Measurements from ENCODE around the gene STUB1. TPM values are rescaled to one million over a fixed set of nuclear protein-coding genes. Genes with fewer than 3 reads are reported as not detected.
A peak's percentile ranks its signal among the peaks of the same experiment; 100 is the strongest.

STUB1 gene
- total and polyA plus RNA-seq, 4 donors = 67.4 to 169 (median 105) TPM

GRCh38 chr16:727291-727977 lies 47.2 kb downstream of the STUB1 start:
- WGBS, 2 donors = 1% methylated on average over 50 to 61 of the region's 61 CpGs
- Histone ChIP-seq H3K4me1 (ENCODE audit: control insufficient read depth in 1 of 2, insufficient read depth in 2 of 2, low read length in 2 of 2) (no peaks in the 10 kb centered on the region), H3K27me3 (ENCODE audit: control insufficient read depth in 1 of 2, insufficient read depth in 2 of 2, low read length in 1 of 2) (no peaks in the 10 kb centered on the region), H3K27ac (ENCODE audit: low read depth in 1 of 2, low read length in 2 of 2) (no peak overlapping the region), H3K4me3 (ENCODE audit: low read length in 2 of 2) (no peak overlapping the region), H3K36me3 (ENCODE audit: control insufficient read depth in 1 of 2, insufficient read depth in 2 of 2, low read length in 1 of 2) (no peaks in the 10 kb centered on the region), H3K9me3 (ENCODE audit: control insufficient read depth, low read length) (no peaks in the 10 kb centered on the region)
- DNase-seq (no peak), ATAC-seq (ENCODE audit: low FRiP score) (no peak)
- intact Hi-C loops (cut with DNase I) = no loop called here

- H3K27me3 ChIP-seq (ENCODE audit: control insufficient read depth in 1 of 2, insufficient read depth in 2 of 2, low read length in 1 of 2) = no peaks in the 10 kb centered on the region
- DNase-seq = peak; percentile 82 to 90
- H3K36me3 ChIP-seq (ENCODE audit: control insufficient read depth in 1 of 2, insufficient read depth in 2 of 2, low read length in 1 of 2) = no peaks in the 10 kb centered on the region
- no peak for ATAC-seq (ENCODE audit: low FRiP score)
- intact Hi-C loops (cut with DNase I) = no loop called here
- no peak overlapping the region for H3K4me3 ChIP-seq (ENCODE audit: low read length in 2 of 2)
- WGBS, 2 donors = 1 to 2% methylated on average over 66 to 80 of the region's 80 CpGs
- no peaks in the 10 kb centered on the region for H3K4me1 ChIP-seq (ENCODE audit: control insufficient read depth in 1 of 2, insufficient read depth in 2 of 2, low read length in 2 of 2)
- no peak overlapping the region for H3K27ac ChIP-seq (ENCODE audit: low read depth in 1 of 2, low read length in 2 of 2)
- H3K9me3 ChIP-seq (ENCODE audit: control insufficient read depth, low read length) = no peaks in the 10 kb centered on the region
Observed at GRCh38 chr16:728131-728889, 48.1 kb downstream of the STUB1 start.

GRCh38 chr16:728890-729744 lies 48.9 kb downstream of the STUB1 start:
- ATAC-seq (ENCODE audit: low FRiP score) = no peak
- no peak overlapping the region for H3K27ac ChIP-seq (ENCODE audit: low read depth in 1 of 2, low read length in 2 of 2)

GRCh38 chr16:729768-730665 lies 49.8 kb downstream of the STUB1 start:
- intact Hi-C loops (cut with DNase I) = no loop called here

More at GRCh38 chr16:728890-729744, 48.9 kb downstream of the STUB1 start:
- intact Hi-C loops (cut with DNase I) = no loop called here
- WGBS, 2 donors = 63 to 66% methylated on average over 47 to 55 of the region's 55 CpGs
- no peaks in the 10 kb centered on the region for H3K27me3 ChIP-seq (ENCODE audit: control insufficient read depth in 1 of 2, insufficient read depth in 2 of 2, low read length in 1 of 2)
- no peak overlapping the region for H3K4me3 ChIP-seq (ENCODE audit: low read length in 2 of 2)
- H3K4me1 ChIP-seq (ENCODE audit: control insufficient read depth in 1 of 2, insufficient read depth in 2 of 2, low read length in 2 of 2) = no peaks in the 10 kb centered on the region
- DNase-seq = no peak
- peaks cover 0 to 2% of the 10 kb centered on the region in 2 donors for H3K36me3 ChIP-seq (ENCODE audit: control insufficient read depth in 1 of 2, insufficient read depth in 2 of 2, low read length in 1 of 2)
- no peaks in the 10 kb centered on the region for H3K9me3 ChIP-seq (ENCODE audit: control insufficient read depth, low read length)

GRCh38 chr16:730666-731509 lies 50.7 kb downstream of the STUB1 start:
- intact Hi-C loops (cut with DNase I) = no loop called here
- WGBS, 2 donors = 86 to 93% methylated on average over 22 of the region's 22 CpGs
- DNase-seq = no peak
- Histone ChIP-seq H3K4me1 (ENCODE audit: control insufficient read depth in 1 of 2, insufficient read depth in 2 of 2, low read length in 2 of 2) (no peaks in the 10 kb centered on the region), H3K9me3 (ENCODE audit: control insufficient read depth, low read length) (no peaks in the 10 kb centered on the region), H3K36me3 (ENCODE audit: control insufficient read depth in 1 of 2, insufficient read depth in 2 of 2, low read length in 1 of 2) (peaks cover 0 to 2% of the 10 kb centered on the region in 2 donors), H3K4me3 (ENCODE audit: low read length in 2 of 2) (no peak overlapping the region), H3K27ac (ENCODE audit: low read depth in 1 of 2, low read length in 2 of 2) (no peak overlapping the region), H3K27me3 (ENCODE audit: control insufficient read depth in 1 of 2, insufficient read depth in 2 of 2, low read length in 1 of 2) (no peaks in the 10 kb centered on the region)
- ATAC-seq (ENCODE audit: low FRiP score) = no peak

More at GRCh38 chr16:729768-730665, 49.8 kb downstream of the STUB1 start:
- H3K27ac ChIP-seq (ENCODE audit: low read depth in 1 of 2, low read length in 2 of 2) = no peak overlapping the region
- WGBS, 2 donors = 89% methylated on average over 37 of the region's 37 CpGs
- H3K4me3 ChIP-seq (ENCODE audit: low read length in 2 of 2) = no peak overlapping the region
- H3K36me3 ChIP-seq (ENCODE audit: control insufficient read depth in 1 of 2, insufficient read depth in 2 of 2, low read length in 1 of 2) = peaks cover 0 to 2% of the 10 kb centered on the region in 2 donors
- no peaks in the 10 kb centered on the region for H3K27me3 ChIP-seq (ENCODE audit: control insufficient read depth in 1 of 2, insufficient read depth in 2 of 2, low read length in 1 of 2)
- no peaks in the 10 kb centered on the region for H3K9me3 ChIP-seq (ENCODE audit: control insufficient read depth, low read length)
- ATAC-seq (ENCODE audit: low FRiP score) = no peak
- no peak for DNase-seq
- no peaks in the 10 kb centered on the region for H3K4me1 ChIP-seq (ENCODE audit: control insufficient read depth in 1 of 2, insufficient read depth in 2 of 2, low read length in 2 of 2)

- Histone ChIP-seq H3K4me1 (ENCODE audit: control insufficient read depth in 1 of 2, insufficient read depth in 2 of 2, low read length in 2 of 2) (no peaks in the 10 kb centered on the region), H3K4me3 (ENCODE audit: low read length in 2 of 2) (no peak overlapping the region), H3K9me3 (ENCODE audit: control insufficient read depth, low read length) (no peaks in the 10 kb centered on the region), H3K27ac (ENCODE audit: low read depth in 1 of 2, low read length in 2 of 2) (no peak overlapping the region), H3K27me3 (ENCODE audit: control insufficient read depth in 1 of 2, insufficient read depth in 2 of 2, low read length in 1 of 2) (no peaks in the 10 kb centered on the region), H3K36me3 (ENCODE audit: control insufficient read depth in 1 of 2, insufficient read depth in 2 of 2, low read length in 1 of 2) (peaks cover 0 to 2% of the 10 kb centered on the region in 2 donors)
- ATAC-seq (ENCODE audit: low FRiP score) (no peak), DNase-seq (no peak)
- 94 to 95% methylated on average over 12 of the region's 12 CpGs for WGBS, 2 donors
- intact Hi-C loops (cut with DNase I) = no loop called here
Observed at GRCh38 chr16:732332-732731, 52.1 kb downstream of the STUB1 start.

Measured in aorta (tissue), 5 donors.